Measurements from ENCODE around the gene CD27.
"Not testable (repeated sequence)": the region's sequence is repeated elsewhere in the genome, so short reads cannot be mapped to it uniquely, and the experiment has no call there.

CD27 gene

GRCh38 chr12:6488240-6488639, 43.5 kb downstream of the CD27 start:
- no peak for DNase-seq (ENCODE audit: low read depth in 3 of 3)

- DNase-seq (ENCODE audit: low read depth in 3 of 3): no peak
Observed at GRCh38 chr12:6489449-6489848, 44.7 kb downstream of the CD27 start.

- DNase-seq (ENCODE audit: low read depth in 3 of 3): not testable (repeated sequence)
Observed at GRCh38 chr12:6490673-6491072, 45.9 kb downstream of the CD27 start.

GRCh38 chr12:6492838-6493496, 48.2 kb downstream of the CD27 start, which contains the start of gene MRPL51:
MRPL51 (minus strand) TSS chr12:6493262; CDS start chr12:6493136, 126 bp downstream.
- peak; percentile 97 to 99 (median 97) for DNase-seq (ENCODE audit: low read depth in 3 of 3)

GRCh38 chr12:6493497-6494257, 48.9 kb downstream of the CD27 start, which contains the start of gene NCAPD2:
NCAPD2 (plus strand) TSS chr12:6494102; CDS start chr12:6495099, 997 bp downstream.
- DNase-seq (ENCODE audit: low read depth in 3 of 3): peak; percentile 86 to 96 (median 92)

- DNase-seq (ENCODE audit: low read depth in 3 of 3): no peak
Observed at GRCh38 chr12:6494258-6494743, 49.5 kb downstream of the CD27 start.

GRCh38 chr12:6494968-6495367, 50.2 kb downstream of the CD27 start:
- DNase-seq (ENCODE audit: low read depth in 3 of 3): no peak

- not testable (repeated sequence) for DNase-seq (ENCODE audit: low read depth in 3 of 3)
Observed at GRCh38 chr12:6497291-6497690, 52.5 kb downstream of the CD27 start.

- no peak for DNase-seq (ENCODE audit: low read depth in 3 of 3)
Observed at GRCh38 chr12:6500466-6500865, 55.7 kb downstream of the CD27 start.

All from stimulated activated CD4-positive, alpha-beta T cell treated with anti-CD3 and anti-CD28 coated beads, TNF-alpha, amount 100 ng/mL, for 24 hours (primary cell).